ENCODE data around the gene SSUH2.

- no peak for TF ChIP-seq CTCF (conservative IDR thresholded peaks at IDR 0.05; ENCODE audit: low read depth, low read length)
- peak; percentile 61 for TF ChIP-seq RCOR1 (IDR thresholded peaks at IDR 0.05; ENCODE audit: insufficient replicate concordance, low read length)
These were observed 15.2 kb downstream of the SSUH2 start for GRCh38 chr3:8629151-8630021.
